Measurements from ENCODE around the gene LAT. TPM values are rescaled to one million over a fixed set of nuclear protein-coding genes. Genes with fewer than 3 reads are reported as not detected.

LAT gene
- total and polyA plus RNA-seq, 2 of the 13 experiments (the other 11 are each of a cell fraction or from before 2014, with no cell fraction given) = 2.0 to 3.0 TPM

GRCh38 chr16:28986492-28986891 lies 1.6 kb downstream of the LAT start:
- FAIRE-seq = no peak
- BruUV-seq (replicated peaks) = no TSS peak
- intact Hi-C loops (cut with micrococcal nuclease; ENCODE audit: unreplicated experiment) = no loop called here

More at GRCh38 chr16:28986492-28986891, 1.6 kb downstream of the LAT start:
- Histone ChIP-seq H3K9me3 (ENCODE audit: low read length) (no peaks in the 10 kb centered on the region), H4K20me1 (ENCODE audit: insufficient read depth, low read length) (no peaks in the 10 kb centered on the region), H3K27ac (ENCODE audit: extremely low read length, insufficient read depth, low read length) (no peak overlapping the region), H3K4me2 (ENCODE audit: low read depth, low read length) (no peak overlapping the region), H3K79me2 (ENCODE audit: insufficient read depth, low read length) (no peaks in the 10 kb centered on the region), H3K36me3 (replicated peaks in 1 of 2; ENCODE audit: control insufficient read depth in 1 of 2, insufficient read depth in 2 of 2, low read length in 2 of 2) (peaks cover 15 to 36% of the 10 kb centered on the region in 2 experiments; a peak in 4 of 5 replicates), H2AFZ (ENCODE audit: low read length) (no peak overlapping the region), H3K4me1 (ENCODE audit: insufficient read depth, low read length) (peaks cover 6% of the 10 kb centered on the region), H3K9ac (ENCODE audit: insufficient read depth, low read depth, low read length) (no peak overlapping the region), H3K4me3 (replicated peaks in 1 of 3; ENCODE audit: insufficient read depth in 1 of 3, low read depth in 2 of 3, low read length in 3 of 3) (no peak overlapping the region), H3K27me3 (ENCODE audit: control insufficient read depth in 1 of 2, insufficient read depth in 2 of 2, low read length in 2 of 2) (no peaks in the 10 kb centered on the region)
- in situ Hi-C loops (cut with HindIII; ENCODE audit: extremely low pct_ligation_motif_present, low pct_unique_long_range_greater_than_20kb) = no loop called here
- DNase-seq (ENCODE audit: low spot score) (no peak), ATAC-seq (no peak)
- WGBS (ENCODE audit: low lambda C conversion rate) = 84% methylated on average over 12 of the region's 13 CpGs
- no peak for TF ChIP-seq TCF12 (IDR thresholded peaks at IDR 0.05)
- TF ChIP-seq TCF12 (CRISPR knock-in tag; IDR thresholded peaks at IDR 0.05) = no peak
- no peak for TF ChIP-seq HNRNPH1 (optimal IDR thresholded peaks at IDR 0.05; ENCODE audit: low read depth, low read length)
- no peak for TF ChIP-seq GATAD2A (CRISPR knock-in tag; IDR thresholded peaks at IDR 0.05)
- no peak for TF ChIP-seq HMGXB4 (CRISPR knock-in tag; IDR thresholded peaks at IDR 0.05; ENCODE audit: borderline replicate concordance in 1 of 2, low read depth in 1 of 2)
- TF ChIP-seq GABPB1 (CRISPR knock-in tag; IDR thresholded peaks at IDR 0.05) = no peak
- TF ChIP-seq ATM (IDR thresholded peaks at IDR 0.05; ENCODE audit: borderline replicate concordance) = no peak
- no peak for TF ChIP-seq ZNF605 (CRISPR knock-in tag; IDR thresholded peaks at IDR 0.05)
- no peak for TF ChIP-seq SP1 (IDR thresholded peaks at IDR 0.05)
- TF ChIP-seq SP1 (CRISPR knock-in tag; IDR thresholded peaks at IDR 0.05) = no peak
- no peak for TF ChIP-seq ZNF337 (CRISPR knock-in tag; IDR thresholded peaks at IDR 0.05; ENCODE audit: borderline replicate concordance, low read depth)
- TF ChIP-seq PITX1 (CRISPR knock-in tag; IDR thresholded peaks at IDR 0.05) = no peak
- TF ChIP-seq ZNF7 (CRISPR knock-in tag; IDR thresholded peaks at IDR 0.05) = no peak
- CTCF ChIA-PET (ENCODE audit: low intra/inter-chr PET ratio, low total read pairs) = no interaction called here
- POLR2A ChIA-PET = no interaction called here

Data from HepG2 (cell line).